Camera-type eye (tissue), 1 donor: Measurements from ENCODE around the gene LTV1. TPM values are rescaled to one million over a fixed set of nuclear protein-coding genes. Genes with fewer than 3 reads are reported as not detected.

Source experiments
- total RNA-seq: library from RNA; depleted of rRNA; stranded (reverse); fragments of >200 nt; gene quantifications from one replicate; pipeline ENCODE4 v1.2.3, GENCODE V29; 2014

LTV1 gene
- 15.0 TPM for total RNA-seq

GRCh38 chr6:143842902-143843676 lies at the start of gene LTV1:
TSS of gene LTV1 (plus strand) at chr6:143843338. CDS start at chr6:143843478, 140 bp downstream.

GRCh38 chr6:143864234-143864633 lies 21.1 kb downstream of the LTV1 start, which contains the start of gene ZC2HC1B:
TSS of gene ZC2HC1B (plus strand) at chr6:143864474. CDS start at chr6:143864540, 66 bp downstream.

Other genes with a start within 250 kb of the LTV1 start
- 92.0 TPM for gene PHACTR2, start 165.4 kb upstream of the LTV1 start, total RNA-seq
- gene ZC2HC1B, start 21.1 kb downstream of the LTV1 start, total RNA-seq: not detected
- 61.9 TPM for gene PLAGL1, start 164.9 kb downstream of the LTV1 start, total RNA-seq